H1 (cell line): ENCODE results near the gene IZUMO4. TPM values are rescaled to one million over a fixed set of nuclear protein-coding genes. Genes with fewer than 3 reads are reported as not detected.

Experiments used
- CTCF ChIA-PET: fragments of 300-600 bp; sonication (Branson Sonifier 250); formaldehyde crosslinking; loops from one replicate; lab custom pipeline; 2021; ENCODE audit not compliant: partially characterized antibody; lab: Charles Lee
- POLR2A ChIA-PET: fragments of 300-600 bp; sonication (Branson Sonifier 250); formaldehyde crosslinking; loops from one replicate; lab custom pipeline; 2021; ENCODE audit warnings: inconsistent platforms; ENCODE audit not compliant: partially characterized antibody; lab: Charles Lee
- DNase-seq, 2 experiments: peaks; one replicate each; pipeline versions ENCODE4 v3.0.0 to v3.0.0-alpha.2; 2010 to 2022; ENCODE audit warnings: low spot score in 2 of 2, low read depth in 1 of 2, mixed read lengths in 1 of 2
- FAIRE-seq: peaks from 2 replicates; lab custom pipeline; 2011; peaks lifted over from hg19 to GRCh38; lab: Jason Lieb, UNC
- H2AFZ ChIP-seq: 2 replicates; pipeline ENCODE4 v1.8.1; 2012; ENCODE audit warnings: low read length, inconsistent platforms
- H2AK5ac ChIP-seq: 2 replicates; pipeline ENCODE4 v1.6.1; 2013; ENCODE audit warnings: low read depth, low read length
- H2BK120ac ChIP-seq: replicated peaks from 2 replicates; pipeline ENCODE3; 2013; ENCODE audit warnings: low read depth, low read length, inconsistent platforms
- H2BK12ac ChIP-seq: 2 replicates; pipeline ENCODE4 v1.6.1; 2013; ENCODE audit warnings: low read depth, low read length
- H2BK15ac ChIP-seq: 2 replicates; pipeline ENCODE4 v1.6.1; 2013; ENCODE audit warnings: low read length
- H2BK20ac ChIP-seq: 2 replicates; pipeline ENCODE4 v1.6.1; 2013; ENCODE audit warnings: low read length
- H2BK5ac ChIP-seq: 2 replicates; pipeline ENCODE4 v1.6.1; 2013; ENCODE audit warnings: low read depth, low read length
- H3K14ac ChIP-seq: 2 replicates; pipeline ENCODE4 v1.6.1; 2013; ENCODE audit warnings: inconsistent platforms; ENCODE audit not compliant: insufficient read length
- H3K18ac ChIP-seq: 2 replicates; pipeline ENCODE4 v1.6.1; 2013; ENCODE audit warnings: low read length; ENCODE audit errors: extremely low read depth
- H3K23ac ChIP-seq: 2 replicates; pipeline ENCODE4 v1.6.1; 2013; ENCODE audit warnings: inconsistent platforms; ENCODE audit not compliant: insufficient read length
- H3K23me2 ChIP-seq: 2 replicates; pipeline ENCODE4 v1.6.1; 2013; ENCODE audit warnings: low read depth, low read length
- H3K27ac ChIP-seq: 2 replicates; pipeline ENCODE4 v1.6.1; 2011; ENCODE audit warnings: low read depth, low read length, inconsistent platforms
- H3K27me3 ChIP-seq, 4 experiments: replicated peaks in 1 of 4; 1 replicate in 1 of 4; 2 replicates in 3 of 4; pipeline versions ENCODE4 v1.6.1 to v1.8.1; 2011 to 2013; ENCODE audit warnings: low read length in 3 of 4, mild to moderate bottlenecking in 3 of 4, inconsistent platforms in 2 of 4, mixed read lengths in 2 of 4, moderate library complexity in 1 of 4; ENCODE audit not compliant: control insufficient read depth in 3 of 4, insufficient read depth in 3 of 4; ENCODE audit errors: extremely low read depth in 1 of 4
- H3K36me3 ChIP-seq, 4 experiments: 2 replicates each; pipeline versions ENCODE4 v1.6.1 to v1.8.1; 2011 to 2013; ENCODE audit warnings: mild to moderate bottlenecking in 4 of 4, low read length in 3 of 4, moderate library complexity in 2 of 4, control low read depth in 1 of 4, inconsistent platforms in 1 of 4; ENCODE audit not compliant: insufficient read depth in 4 of 4, control insufficient read depth in 2 of 4
- H3K4ac ChIP-seq: replicated peaks from 2 replicates; pipeline ENCODE3; 2013; ENCODE audit warnings: low read length, low read depth, mixed read lengths, inconsistent platforms; ENCODE audit not compliant: insufficient read length
- H3K4me1 ChIP-seq, 4 experiments: replicated peaks in 1 of 4; 1 replicate in 1 of 4; 2 replicates in 3 of 4; pipeline versions ENCODE4 v1.6.1 to v1.8.1; 2011 to 2013; ENCODE audit warnings: low read length in 3 of 4, inconsistent platforms in 2 of 4, mixed read lengths in 1 of 4; ENCODE audit not compliant: insufficient read depth in 4 of 4, control insufficient read depth in 3 of 4
- H3K4me2 ChIP-seq, 2 experiments: 2 replicates each; pipeline versions ENCODE4 v1.6.1 to v1.8.1; 2011 to 2013; ENCODE audit warnings: low read depth in 2 of 2, low read length in 2 of 2, control low read depth in 1 of 2, inconsistent platforms in 1 of 2, mild to moderate bottlenecking in 1 of 2; ENCODE audit not compliant: insufficient read depth in 1 of 2
- H3K4me3 ChIP-seq, 4 experiments: fragments of 200-600, 300-600 bp in 1 of 4; sonication (generic), shearing (Covaris generic), sonication (Bioruptor Twin) in 1 of 4; 2 replicates each; pipeline versions ENCODE4 v1.5.1 to v1.8.1; 2011 to 2016; ENCODE audit warnings: low read length in 4 of 4, low read depth in 3 of 4, control low read depth in 2 of 4, inconsistent platforms in 2 of 4, mild to moderate bottlenecking in 2 of 4, mixed read lengths in 1 of 4, moderate library complexity in 1 of 4; ENCODE audit not compliant: insufficient read depth in 2 of 4; ENCODE audit errors: extremely low read depth in 1 of 4
- H3K56ac ChIP-seq: replicated peaks from 2 replicates; pipeline ENCODE3; 2013; ENCODE audit warnings: low read depth, mild to moderate bottlenecking, mixed read lengths, low read length, inconsistent platforms; ENCODE audit not compliant: insufficient read length
- H3K79me1 ChIP-seq: 2 replicates; pipeline ENCODE4 v1.6.1; 2013; ENCODE audit warnings: low read depth, low read length, control low read depth
- H3K79me2 ChIP-seq, 2 experiments: 2 replicates each; pipeline versions ENCODE4 v1.6.1 to v1.8.1; 2012 to 2013; ENCODE audit warnings: low read length in 2 of 2, mild to moderate bottlenecking in 2 of 2, inconsistent platforms in 1 of 2; ENCODE audit not compliant: insufficient read depth in 2 of 2, control insufficient read depth in 1 of 2
- H3K9ac ChIP-seq, 4 experiments: replicated peaks in 1 of 4; 1 replicate in 1 of 4; 2 replicates in 3 of 4; pipeline versions ENCODE4 v1.6.1 to v1.8.1; 2011 to 2013; ENCODE audit warnings: low read depth in 3 of 4, low read length in 3 of 4, control low read depth in 2 of 4, mild to moderate bottlenecking in 2 of 4, moderate library complexity in 2 of 4, inconsistent platforms in 1 of 4; ENCODE audit errors: extremely low read depth in 1 of 4
- H3K9me3 ChIP-seq, 2 experiments: 2 replicates each; pipeline versions ENCODE4 v1.6.1 to v1.8.1; 2012 to 2013; ENCODE audit warnings: mild to moderate bottlenecking in 2 of 2, moderate library complexity in 2 of 2, control low read depth in 1 of 2, inconsistent platforms in 1 of 2, low read depth in 1 of 2, low read length in 1 of 2, mixed read lengths in 1 of 2; ENCODE audit not compliant: insufficient read depth in 2 of 2
- H4K20me1 ChIP-seq, 2 experiments: replicated peaks in 1 of 2; 2 replicates each; pipeline versions ENCODE3 to v1.8.1; 2011 to 2013; ENCODE audit warnings: inconsistent platforms in 2 of 2, low read length in 2 of 2, mild to moderate bottlenecking in 1 of 2; ENCODE audit not compliant: insufficient read depth in 2 of 2, control insufficient read depth in 1 of 2
- H4K5ac ChIP-seq: 2 replicates; pipeline ENCODE4 v1.6.1; 2013; ENCODE audit warnings: low read length, low read depth, mixed read lengths, inconsistent platforms; ENCODE audit not compliant: insufficient read length
- H4K8ac ChIP-seq: 2 replicates; pipeline ENCODE4 v1.8.0; 2013; ENCODE audit warnings: mild to moderate bottlenecking, moderate library complexity, low read length, inconsistent platforms; ENCODE audit not compliant: insufficient read depth; ENCODE audit errors: extremely low read depth
- H4K91ac ChIP-seq: replicated peaks from 2 replicates; pipeline ENCODE3; 2013; ENCODE audit warnings: low read length, mixed read lengths, inconsistent platforms; ENCODE audit not compliant: insufficient read length
- BCL11A ChIP-seq, 2 experiments: IDR thresholded peaks; one replicate each; pipeline ENCODE4 v1.6.1; 2011; ENCODE audit warnings: low read depth in 2 of 2, low read length in 2 of 2, mild to moderate bottlenecking in 2 of 2
- E2F6 ChIP-seq: IDR thresholded peaks from 2 replicates; pipeline ENCODE4 v1.6.1; 2012; ENCODE audit warnings: inconsistent platforms
- EP300 ChIP-seq, 2 experiments: IDR thresholded peaks; 1 replicate in 1 of 2; 2 replicates in 1 of 2; pipeline ENCODE4 v1.6.1; 2011 to 2012; ENCODE audit warnings: low read depth in 2 of 2, low read length in 2 of 2, mild to moderate bottlenecking in 2 of 2, borderline replicate concordance in 1 of 2, inconsistent platforms in 1 of 2, moderate library complexity in 1 of 2
- FOSL1 ChIP-seq: IDR thresholded peaks from 2 replicates; pipeline ENCODE4 v1.6.1; 2011; ENCODE audit warnings: mild to moderate bottlenecking, low read depth, low read length, moderate library complexity; ENCODE audit not compliant: insufficient read depth
- PHF8 ChIP-seq: fragments of 200-600 bp; sonication (generic); conservative IDR thresholded peaks from 2 replicates; pipeline ENCODE4 v1.7.1; 2012; ENCODE audit warnings: low read depth, mild to moderate bottlenecking, inconsistent platforms, low read length, moderate library complexity
- RAD21 ChIP-seq, 2 experiments: IDR thresholded peaks in 1 of 2; conservative IDR thresholded peaks in 1 of 2; 2 replicates each; pipeline ENCODE4 v1.6.1; 2011; ENCODE audit warnings: low read depth in 2 of 2, low read length in 2 of 2, improper control_type of control experiment in 1 of 2, inconsistent platforms in 1 of 2, mild to moderate bottlenecking in 1 of 2, moderate library complexity in 1 of 2
- RXRA ChIP-seq: IDR thresholded peaks from 2 replicates; pipeline ENCODE4 v1.6.1; 2011; ENCODE audit warnings: low read depth, mild to moderate bottlenecking, low read length, moderate library complexity; ENCODE audit not compliant: insufficient read depth
- SP1 ChIP-seq: IDR thresholded peaks from 2 replicates; pipeline ENCODE4 v1.6.1; 2011; ENCODE audit warnings: low read depth, low read length
- SRF ChIP-seq: IDR thresholded peaks from 2 replicates; pipeline ENCODE4 v1.6.1; 2011; ENCODE audit warnings: mild to moderate bottlenecking, low read depth, low read length, moderate library complexity
- TBP ChIP-seq: IDR thresholded peaks from 2 replicates; pipeline ENCODE4 v1.6.1; 2011; ENCODE audit warnings: low read depth, low read length, improper control_type of control experiment
- WGBS, 2 experiments: shearing (Covaris generic) in 1 of 2; methylation state at CpG; one replicate each; pipeline versions ENCODE4 v1.1.6 to v1.1.7; 2013 to 2015; ENCODE audit warnings: low lambda C conversion rate in 2 of 2, mixed read lengths in 2 of 2, inconsistent platforms in 1 of 2, low coverage in 1 of 2, missing lambda C conversion rate in 1 of 2; ENCODE audit not compliant: insufficient replicate concordance in 2 of 2, insufficient coverage in 1 of 2, insufficient read length in 1 of 2; ENCODE audit errors: extremely low coverage in 1 of 2, missing lambda C conversion rate in 1 of 2; 5-methylcytosine and 5-hydroxymethylcytosine counted together
- polyA plus RNA-seq, 7 experiments: library from polyadenylated mRNA; depleted of rRNA in 3 of 7; stranded (reverse) in 5 of 7; unstranded in 2 of 7; fragments of >200 nt in 5 of 7; fragments of 200-250 nt in 2 of 7; gene quantifications; 1 replicate in 5 of 7; 2 replicates in 1 of 7; 4 replicates in 1 of 7; pipeline versions ENCODE4 v1.2.1 to v1.2.3, GENCODE V29; 2011 to 2013; ENCODE audit warnings: missing spikeins in 2 of 7, mixed read lengths in 2 of 7
- total RNA-seq: library from RNA; stranded (reverse); fragmentation: NEBNext Ultra II Directional; extraction: Animal tissue kit (Norgen Biotek cat#: 25700); gene quantifications from 2 replicates; pipeline ENCODE4 v1.2.1, GENCODE V29; 2021

IZUMO4 gene
- total and polyA plus RNA-seq, 2 of the 8 experiments (the other 6 are each of a cell fraction or from before 2014, with no cell fraction given), result 1.8 to 1.9 TPM

DNA sequence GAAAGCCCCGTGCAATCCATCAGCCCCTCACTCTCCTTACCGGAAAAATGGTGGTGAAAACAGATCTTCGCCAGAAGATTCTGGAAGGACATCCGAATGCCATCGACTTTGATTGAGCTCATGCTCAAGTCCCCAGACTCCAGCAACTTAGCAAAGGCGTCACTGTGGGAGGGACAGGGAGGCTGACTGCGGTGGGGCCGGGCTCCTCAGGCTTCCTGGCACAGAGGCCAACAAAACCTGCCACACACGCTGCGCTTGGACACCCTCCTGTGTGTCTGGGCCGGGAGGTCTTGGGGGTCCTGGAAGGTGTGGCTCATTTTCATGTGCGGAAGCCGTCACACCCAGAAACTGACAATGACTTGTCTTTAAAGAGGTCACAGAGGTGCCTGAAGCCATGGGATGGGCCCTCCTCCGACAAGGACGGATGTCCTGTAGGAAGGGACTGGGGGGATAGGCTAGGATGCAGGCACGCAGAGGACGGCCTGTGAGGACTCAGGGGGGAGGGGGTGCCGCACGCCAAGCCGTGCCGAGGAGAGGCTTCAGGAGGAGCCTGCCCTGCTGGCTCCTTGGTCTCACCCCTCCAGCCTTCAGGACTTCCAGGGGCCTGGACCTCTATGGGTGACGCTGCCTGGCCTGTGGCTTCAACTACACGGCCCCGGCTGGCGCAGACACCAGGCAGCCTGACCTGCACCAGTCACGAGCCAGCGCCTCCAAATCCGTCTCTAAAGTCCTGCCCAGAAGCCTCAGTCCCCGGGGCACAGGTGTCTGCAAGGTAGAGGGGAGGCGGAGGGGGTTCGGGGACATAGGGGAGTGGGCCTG lies 12.5 kb downstream of the IZUMO4 start:
- Histone ChIP-seq H4K20me1 (peaks cover 4 to 11% of the 10 kb centered on the region in 2 experiments), H2BK20ac (no peak overlapping the region), H3K36me3 (peaks cover 47 to 95% (median 81%) of the 10 kb centered on the region in 4 experiments), H3K9me3 (peaks cover 8 to 9% of the 10 kb centered on the region in 2 experiments; a peak in 3 of 4 replicates), H3K27ac (no peak overlapping the region), H2BK15ac (no peak overlapping the region), H3K79me2 (peaks cover 0 to 11% of the 10 kb centered on the region in 2 experiments; a peak in 1 of 4 replicates), H3K27me3 (no peaks in the 10 kb centered on the region), H3K4me1 (no peaks in the 10 kb centered on the region), H2BK12ac (no peak overlapping the region), H3K18ac (no peak overlapping the region), H3K4me3 (no peak overlapping the region), H3K79me1 (peaks cover 3% of the 10 kb centered on the region), H2BK120ac (no peak overlapping the region), H2AFZ (no peak overlapping the region), H2BK5ac (no peak overlapping the region), H4K8ac (peak overlapping the region; percentile 44; the same call in 1 of the 2 replicates), H3K9ac (no peak overlapping the region), H4K91ac (no peak overlapping the region), H3K23me2 (peaks cover under 1% of the 10 kb centered on the region; the same call in 1 of the 2 replicates), H2AK5ac (no peak overlapping the region), H3K56ac (no peak overlapping the region), H3K23ac (no peak overlapping the region), H3K14ac (no peak overlapping the region), H4K5ac (no peak overlapping the region), H3K4me2 (no peak overlapping the region), H3K4ac (no peak overlapping the region)
- FAIRE-seq (no peak), DNase-seq (no peak)
- ChIA-PET POLR2A (interaction anchor here (0.6 to 1.6 kb wide), 5 partner anchors 14 to 157 kb away, joined by 3 to 5 read pairs (median 5); partner anchors contain the start of gene MKNK2), CTCF (interaction anchor here (1.1 to 1.6 kb wide), 8 partner anchors 11 to 176 kb away, joined by 3 to 8 read pairs (median 3); partner anchors contain the start of gene IZUMO4)
- 95% methylated on average over 29 of the region's 31 CpGs; no CpG with 5 or more reads in 1 of the 2 experiments for WGBS, 2 experiments
- TF ChIP-seq FOSL1 (no peak), PHF8 (no peak), RAD21 (IDR thresholded peaks at IDR 0.05 in 1 of 2, conservative IDR thresholded peaks at IDR 0.05 in 1 of 2; ENCODE audit: low read depth in 2 of 2, low read length in 2 of 2) (no peak), E2F6 (no peak), BCL11A (IDR thresholded peaks at IDR 0.05; ENCODE audit: low read depth in 2 of 2, low read length in 2 of 2) (no peak), EP300 (IDR thresholded peaks at IDR 0.05; ENCODE audit: borderline replicate concordance in 1 of 2, low read depth in 2 of 2, low read length in 2 of 2) (no peak), SRF (no peak), RXRA (no peak), SP1 (no peak), TBP (no peak)
